ELR (cell line): ENCODE results near the gene ETV4.
A peak's percentile ranks its signal among the peaks of the same experiment; 100 is the strongest.
"Not testable (repeated sequence)": the region's sequence is repeated elsewhere in the genome, so short reads cannot be mapped to it uniquely, and the experiment has no call there.

Source experiments
- DNase-seq: peaks from one replicate; pipeline ENCODE4 v3.0.0-alpha.2; 2015; ENCODE audit warnings: low read depth

ETV4 gene

DNA sequence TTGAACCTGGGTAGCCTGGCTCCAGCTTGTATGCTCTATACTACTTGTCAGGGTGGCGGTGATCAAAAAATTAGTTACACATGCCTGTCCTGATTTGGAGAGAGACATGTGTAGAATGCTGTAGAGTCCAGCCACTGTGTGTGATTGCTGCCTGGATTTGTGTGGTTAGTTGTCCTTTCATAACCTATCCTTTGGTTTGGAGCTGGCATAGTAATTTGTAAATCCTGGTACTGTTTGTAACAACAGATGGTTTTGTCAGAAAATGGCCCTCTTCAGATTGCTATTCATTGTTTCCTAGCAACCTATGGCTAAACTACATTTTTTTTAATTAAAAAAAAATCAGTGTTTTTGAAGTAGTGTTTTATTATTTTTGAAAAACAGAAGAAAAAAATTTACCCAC is 30.5 kb downstream of the ETV4 start:
- DNase-seq, result no peak

GRCh38 chr17:43511199-43511598 is 34.9 kb downstream of the ETV4 start:
- not testable (repeated sequence) for DNase-seq

DNA sequence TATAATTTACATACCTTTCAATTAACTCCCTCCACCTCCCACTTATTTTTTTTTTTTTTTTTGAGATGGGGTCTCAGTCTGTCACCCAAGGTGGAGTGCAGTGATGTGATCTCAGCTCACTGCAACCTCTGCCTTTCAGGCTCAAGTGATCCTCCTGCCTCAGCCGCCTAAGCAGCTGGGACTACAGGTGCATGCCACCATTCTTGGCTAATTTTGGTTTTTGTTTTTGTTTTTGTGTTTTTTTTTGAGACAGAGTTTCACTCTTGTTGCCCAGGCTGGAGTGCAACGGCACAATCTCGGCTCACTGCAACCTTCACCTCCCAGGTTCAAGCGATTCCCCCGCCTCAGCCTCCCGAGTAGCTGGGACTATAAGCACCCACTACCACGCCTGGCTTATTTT is 36.7 kb downstream of the ETV4 start:
- not testable (repeated sequence) for DNase-seq

GRCh38 chr17:43490621-43491020 is 55.5 kb downstream of the ETV4 start:
- no peak for DNase-seq

- DNase-seq, result peak; percentile 100
Measured at GRCh38 chr17:43483674-43484551, 62.2 kb downstream of the ETV4 start, which contains the start of gene DHX8. Gene DHX8 (plus strand): TSS chr17:43483975. CDS start chr17:43484038, 63 bp downstream.

DNA sequence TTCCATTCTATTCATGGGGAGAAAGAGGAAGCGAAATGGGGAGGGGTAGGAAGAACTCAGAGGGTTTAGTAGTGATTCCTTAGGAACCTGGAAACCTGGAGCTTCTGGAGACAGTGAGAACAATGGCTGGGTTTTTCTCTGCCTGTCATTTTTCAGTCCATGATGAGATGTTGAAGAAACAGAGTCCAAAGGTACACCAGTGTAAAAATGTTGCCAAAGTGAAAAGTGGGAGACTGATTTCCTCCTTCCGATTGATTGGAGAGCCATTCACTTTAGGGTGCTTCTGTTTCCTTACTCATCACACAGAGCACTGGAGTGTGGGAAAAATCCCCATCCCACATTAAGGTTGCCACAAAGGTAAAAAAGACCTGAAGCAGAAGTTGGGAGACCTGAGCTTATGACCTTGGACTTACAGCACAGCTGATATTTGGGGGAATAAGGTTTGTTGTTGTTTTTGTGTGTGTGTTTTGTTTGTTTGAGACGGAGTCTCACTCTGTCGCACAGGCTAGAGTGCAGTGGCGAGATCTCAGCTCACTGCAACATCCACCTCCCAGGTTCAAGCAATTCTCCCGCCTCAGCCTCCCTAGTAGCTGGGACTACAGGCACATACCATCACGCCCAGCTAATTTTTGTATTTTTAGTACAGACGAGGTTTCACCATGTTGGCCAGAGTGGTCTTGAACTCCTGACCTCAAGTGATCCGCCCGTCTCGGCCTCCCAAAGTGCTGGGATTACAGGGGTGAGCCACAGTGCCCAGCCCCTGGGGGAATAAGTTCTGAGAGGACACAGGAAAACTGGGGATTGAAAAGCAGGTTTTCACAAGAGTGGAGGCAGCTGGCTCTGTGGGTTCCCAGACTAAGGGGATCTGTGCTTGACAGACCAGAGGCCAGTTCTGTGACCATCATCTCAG is 63.8 kb downstream of the ETV4 start:
- DNase-seq, result no peak

GRCh38 chr17:43479948-43480347 is 66.2 kb downstream of the ETV4 start:
- DNase-seq, result no peak
